NCI-H345 (cell line): ENCODE results near the gene OR11L1.

Experiments
- DNase-seq: peaks from one replicate; lab custom pipeline; 2025; lab: John Stamatoyannopoulos, UW

The OR11L1 gene

DNA sequence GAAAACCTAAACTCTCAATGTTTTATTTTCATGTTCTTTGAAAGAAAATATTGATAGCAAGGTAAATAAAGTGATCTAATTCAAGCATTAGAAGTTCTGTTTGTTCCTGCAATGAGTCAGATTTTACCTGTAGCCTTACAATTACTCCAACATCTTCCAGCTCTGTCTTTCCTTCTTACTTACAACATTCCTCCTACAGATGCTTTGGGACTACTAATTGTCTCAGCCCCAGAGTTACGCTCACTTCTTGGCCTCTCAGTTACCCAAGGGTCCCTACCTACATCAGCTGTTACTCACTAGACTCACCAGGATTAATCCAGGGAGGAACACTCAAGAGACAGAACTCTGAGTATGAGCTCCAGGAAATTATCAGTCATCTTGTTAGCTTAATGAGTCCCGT is 44.2 kb downstream of the OR11L1 start:
- DNase-seq: no peak
